Measurements from ENCODE around the gene ETV3. TPM values are rescaled to one million over a fixed set of nuclear protein-coding genes. Genes with fewer than 3 reads are reported as not detected.

ETV3 gene
- total and polyA plus RNA-seq, 10 of the 15 experiments (the other 5 are each of a cell fraction or from before 2014, with no cell fraction given) = 1.7 to 13.8 (median 7.2) TPM

- H3K79me2 ChIP-seq (ENCODE audit: control insufficient read depth, insufficient read depth, low read length) = no peaks in the 10 kb centered on the region
- in situ Hi-C loops (cut with MboI) (no loop called here), intact Hi-C loops (cut with micrococcal nuclease; ENCODE audit: unreplicated experiment) (no loop called here)
- H3K9ac ChIP-seq (ENCODE audit: control insufficient read depth, insufficient read depth, low read length) = no peak overlapping the region
- TF ChIP-seq NR2F1 (conservative IDR thresholded peaks at IDR 0.05) (no peak), SKIL (IDR thresholded peaks at IDR 0.05; ENCODE audit: low read depth, poor library complexity, severe bottlenecking) (no peak), MEF2A (IDR thresholded peaks at IDR 0.05; ENCODE audit: insufficient read depth, low read depth, low read length) (no peak), GATAD2B (conservative IDR thresholded peaks at IDR 0.05; ENCODE audit: low read depth) (no peak), SREBF1 (IDR thresholded peaks at IDR 0.05; ENCODE audit: low read length) (no peak), IRF5 (IDR thresholded peaks at IDR 0.05; ENCODE audit: borderline replicate concordance) (no peak), RELB (IDR thresholded peaks at IDR 0.05; ENCODE audit: low read depth) (no peak), RUNX3 (IDR thresholded peaks at IDR 0.05; ENCODE audit: low read length) (no peak), JUND (IDR thresholded peaks at IDR 0.05; ENCODE audit: low read depth, low read length) (no peak), FOXM1 (IDR thresholded peaks at IDR 0.05; ENCODE audit: low read depth, low read length) (no peak), SIN3A (IDR thresholded peaks at IDR 0.05; ENCODE audit: low read depth, low read length) (no peak)
- BruUV-seq (replicated peaks) = no TSS peak
- RAD21 ChIA-PET (ENCODE audit: unreplicated experiment) = interaction anchor here (1.6 kb wide), 1 partner anchor 71 kb away, joined by 3 read pairs; no protein-coding TSS in a partner anchor
- FAIRE-seq = no peak
- no peak overlapping the region for H3K27ac ChIP-seq (ENCODE audit: control insufficient read depth, insufficient read depth)
- POLR2A ChIA-PET = interaction anchor here (0.6 kb wide), 1 partner anchor 168 kb away, joined by 3 read pairs; no protein-coding TSS in a partner anchor
- no peaks in the 10 kb centered on the region for H3K9me3 ChIP-seq (replicated peaks; ENCODE audit: control insufficient read depth, insufficient read depth, low read length)
- no peak overlapping the region for H3K4me2 ChIP-seq (ENCODE audit: control insufficient read depth, insufficient read depth)
- H3K36me3 ChIP-seq (ENCODE audit: control insufficient read depth in 2 of 2, insufficient read depth in 2 of 2, low read length in 1 of 2) = no peaks in the 10 kb centered on the region
- SMC1A ChIA-PET (ENCODE audit: uncharacterized antibody, unreplicated experiment) = interaction anchor here (10.1 kb wide), 1 partner anchor 68 kb away, joined by 383 read pairs; no protein-coding TSS in a partner anchor
- no peaks in the 10 kb centered on the region for H4K20me1 ChIP-seq (ENCODE audit: control insufficient read depth, insufficient read depth)
- DNase-seq (ENCODE audit: low read depth, low spot score) = no peak
- CTCF ChIA-PET = interaction anchor here (1.2 to 14.4 kb wide), 2 partner anchors 10 to 70 kb away, joined by 7 to 715 read pairs; no protein-coding TSS in a partner anchor
- no peaks in the 10 kb centered on the region for H3K27me3 ChIP-seq (replicated peaks in 1 of 2; ENCODE audit: control insufficient read depth in 2 of 2, insufficient read depth in 2 of 2, low read length in 1 of 2)
- no peak overlapping the region for H3K4me3 ChIP-seq
- H3K4me1 ChIP-seq (ENCODE audit: control insufficient read depth, insufficient read depth, low read length) = no peaks in the 10 kb centered on the region
- WGBS (ENCODE audit: insufficient coverage, insufficient replicate concordance, low lambda C conversion rate, missing lambda C conversion rate) = 7% methylated on average over 5 of the region's 5 CpGs
- no peak overlapping the region for H2AFZ ChIP-seq (ENCODE audit: control insufficient read depth, low read depth, low read length)
- ATAC-seq = no peak
Measured at GRCh38 chr1:157084720-157085119, 53.5 kb downstream of the ETV3 start.

Measured in GM12878 (cell line).